PC-9 (cell line): ENCODE results near the gene NUP88.

Experiments
- CTCF ChIP-seq: fragments of 200-600 bp; sonication (generic); conservative IDR thresholded peaks from 2 replicates; pipeline ENCODE4 v1.6.1; 2017; ENCODE audit warnings: mixed run types, antibody characterized with exemption, mild to moderate bottlenecking, moderate library complexity
- EZH2 ChIP-seq: fragments of 200-600 bp; sonication (generic); IDR thresholded peaks from 2 replicates; pipeline ENCODE4 v1.8.0; 2017; ENCODE audit warnings: antibody characterized with exemption, low read depth

GRCh38 chr17:5468075-5468473, 48.6 kb upstream of the NUP88 start:
- TF ChIP-seq CTCF (no peak), EZH2 (no peak)
